ENCODE measurements around the gene SPACA4. TPM values are rescaled to one million over a fixed set of nuclear protein-coding genes. Genes with fewer than 3 reads are reported as not detected.

SPACA4 gene
- total and polyA plus RNA-seq, 2 of the 4 experiments (the other 2 are of a cell fraction) = not detected

DNA sequence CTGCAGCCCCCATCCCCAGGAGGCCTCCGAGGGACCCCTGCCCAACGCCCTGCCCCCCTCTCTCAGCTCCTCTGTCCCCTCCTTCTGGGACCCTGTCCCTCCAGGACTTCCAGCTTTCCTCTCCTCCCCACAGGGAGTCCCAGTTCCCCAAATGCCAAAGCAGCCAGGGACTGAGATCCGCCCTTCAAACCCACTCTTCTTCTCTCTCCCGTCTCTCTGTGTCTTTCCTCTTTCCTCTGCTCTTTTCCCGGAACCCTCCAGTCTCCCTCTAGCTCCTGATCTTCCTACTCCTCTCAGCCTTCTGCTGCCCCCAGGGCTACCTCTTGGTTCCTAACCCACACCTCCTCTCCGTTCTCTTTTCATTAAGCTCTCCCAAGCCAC, 39.1 kb downstream of the SPACA4 start:
- H3K4me2 ChIP-seq (ENCODE audit: low read depth, low read length) = peak overlapping the region; percentile 84
- DNase-seq (no peak), ATAC-seq (ENCODE audit: low read depth) (no peak; the same call in 1 of the 2 replicates)
- no peak overlapping the region for H3K56ac ChIP-seq (ENCODE audit: extremely low read depth, insufficient read depth, low read length)
- BruUV-seq (replicated peaks) = no TSS peak
- H3K9me1 ChIP-seq (ENCODE audit: insufficient read depth, low read length) = no peaks in the 10 kb centered on the region; the same call in 1 of the 2 replicates
- no peak overlapping the region for H2BK5ac ChIP-seq (ENCODE audit: low read depth, low read length, poor library complexity, severe bottlenecking)
- no peaks in the 10 kb centered on the region for H3K36me3 ChIP-seq (ENCODE audit: control insufficient read depth, insufficient read depth, low read length)
- H3K4me3 ChIP-seq (ENCODE audit: insufficient read depth, low read depth, low read length) = peak overlapping the region; percentile 44
- peak overlapping the region; percentile 3 for H4K5ac ChIP-seq (ENCODE audit: low read depth, low read length)
- no peaks in the 10 kb centered on the region for H3K27me3 ChIP-seq (ENCODE audit: control insufficient read depth, insufficient read depth, low read length)
- no peak overlapping the region for H3K18ac ChIP-seq (ENCODE audit: low read depth, low read length)
- 0 out of 2 replicates have a peak overlapping the region, but pooled peaks have one; percentile 1 for H4K91ac ChIP-seq (ENCODE audit: insufficient read depth, low read depth, low read length)
- H3K23ac ChIP-seq (ENCODE audit: low read depth, low read length) = peak overlapping the region; percentile 17
- no peak overlapping the region for H2AK5ac ChIP-seq (ENCODE audit: low read depth, low read length)
- H2BK20ac ChIP-seq (ENCODE audit: low read depth, low read length) = no peak overlapping the region
- H2AFZ ChIP-seq (replicated peaks; ENCODE audit: low read length, poor library complexity) = peak overlapping the region; percentile 91
- POLR2A ChIA-PET (ENCODE audit: unreplicated experiment) = interaction anchor here (0.7 kb wide), 1 partner anchor 197 kb away, joined by 3 read pairs; no protein-coding TSS in a partner anchor
- 0 out of 2 replicates have a peak overlapping the region, but pooled peaks have one; percentile 41 for H3K4ac ChIP-seq (ENCODE audit: low read depth, low read length)
- CTCF ChIA-PET = interaction anchor here (0.5 to 1.4 kb wide), 4 partner anchors 137 to 681 kb away, joined by 3 to 6 read pairs (median 4); no protein-coding TSS in a partner anchor
- H2BK15ac ChIP-seq (ENCODE audit: low read depth, low read length) = 0 out of 3 replicates have a peak overlapping the region, but pooled peaks have one; percentile 26
- peak overlapping the region; percentile 21; the same call in 1 of the 2 replicates for H3K27ac ChIP-seq (ENCODE audit: insufficient read depth, low read length)
- peak overlapping the region; percentile 13 for H3K9ac ChIP-seq (ENCODE audit: low read depth, low read length)
- H4K20me1 ChIP-seq (ENCODE audit: insufficient read depth, low read length) = no peaks in the 10 kb centered on the region
- no peaks in the 10 kb centered on the region for H3K79me1 ChIP-seq (ENCODE audit: low read depth in 1 of 2, low read length in 2 of 2)
- intact Hi-C loops (cut with micrococcal nuclease) (loop anchor here (5.0 to 10.0 kb wide), 2 partner anchors 197 to 319 kb away; partner anchors contain the start of gene FTL), in situ Hi-C loops (cut with MboI; ENCODE audit: low sequenced_read_pairs) (loop anchor here (10.0 kb wide), 2 partner anchors 189 to 319 kb away; partner anchors contain the start of genes FTL and HSD17B14), dilution Hi-C loops (cut with HindIII; ENCODE audit: low sequenced_read_pairs, unreplicated experiment) (no loop called here)
- TF ChIP-seq CHD1 (IDR thresholded peaks at IDR 0.05; ENCODE audit: low read depth, low read length) (no peak), POLR2A (IDR thresholded peaks at IDR 0.05; ENCODE audit: low read depth, low read length) (no peak)
- H4K8ac ChIP-seq (ENCODE audit: low read depth in 2 of 2, low read length in 2 of 2) = peak overlapping the region; percentile 76 to 93; a peak in 3 of 4 replicates
- 0% methylated on average over 3 of the region's 6 CpGs; no CpG with 5 or more reads in 1 of the 2 experiments for WGBS, 2 experiments (ENCODE audit: extremely low coverage in 2 of 2, insufficient read length in 1 of 2)
- H2AK9ac ChIP-seq (replicated peaks; ENCODE audit: low read depth, low read length, poor library complexity) = no peak overlapping the region
- H3K14ac ChIP-seq (replicated peaks; ENCODE audit: low read depth, low read length) = peak overlapping the region; percentile 3
- H3K4me1 ChIP-seq (ENCODE audit: control insufficient read depth, insufficient read depth, low read length) = peaks cover 5% of the 10 kb centered on the region
- H2BK120ac ChIP-seq (ENCODE audit: low read depth, low read length) = peak overlapping the region; percentile 52; the same call in 1 of the 2 replicates
- no peaks in the 10 kb centered on the region for H3K9me3 ChIP-seq (ENCODE audit: control insufficient read depth, insufficient read depth, low read length)
